Peyer's patch (tissue), 4 donors: ENCODE measurements around the gene MTUS2.

Experiments used
- CTCF ChIP-seq, 6 experiments: fragments of 450-650 bp in 4 of 6; fragments of 200-600 bp in 2 of 6; sonication (generic) in 1 of 6; IDR thresholded peaks; one replicate each; pipeline ENCODE4 v1.5.1; 2017 to 2019; ENCODE audit warnings: antibody characterized with exemption in 6 of 6, mild to moderate bottlenecking in 3 of 6, moderate library complexity in 1 of 6
- POLR2A ChIP-seq, 2 donors: fragments of 450-650 bp; IDR thresholded peaks; one replicate each; pipeline ENCODE4 v1.5.1; 2017; ENCODE audit warnings: antibody characterized with exemption in 2 of 2, mild to moderate bottlenecking in 2 of 2, moderate library complexity in 2 of 2

GRCh38 chr13:29292045-29292444, 471.9 kb downstream of the MTUS2 start:
- TF ChIP-seq CTCF (IDR thresholded peaks at IDR 0.05) (no peak), POLR2A (IDR thresholded peaks at IDR 0.05) (no peak)
